CD4-positive, alpha-beta T cell (primary cell): Measurements from ENCODE around the gene IZUMO2. TPM values are rescaled to one million over a fixed set of nuclear protein-coding genes. Genes with fewer than 3 reads are reported as not detected.

Source experiments
- ATAC-seq: fragments of 200-7000 bp; cut with Tn5 transposase; one replicate; pipeline ENCODE4 v1.10.0; 2022; ENCODE audit warnings: mild to moderate bottlenecking; ENCODE audit not compliant: poor library complexity
- CTCF ChIA-PET: fragments of 350-600 bp; sonication (Branson Sonifier 250); formaldehyde crosslinking; loops from one replicate; lab custom pipeline; 2021; ENCODE audit warnings: antibody characterized with exemption, inconsistent platforms; lab: Charles Lee
- POLR2A ChIA-PET: fragments of 350-600 bp; sonication (Branson Sonifier 250); formaldehyde crosslinking; loops from one replicate; lab custom pipeline; 2021; ENCODE audit warnings: antibody characterized with exemption, inconsistent platforms; lab: Charles Lee
- DNase-seq, 14 experiments: peaks; one replicate each; pipeline ENCODE4 v3.0.0-alpha.2; 2013 to 2020; ENCODE audit warnings: mixed read lengths in 2 of 14
- H3K27ac ChIP-seq, 2 donors: one replicate each; pipeline versions ENCODE4 v1.5.1 to v1.7.0; 2013; ENCODE audit warnings: low read length in 2 of 2, low read depth in 1 of 2, mild to moderate bottlenecking in 1 of 2
- H3K27me3 ChIP-seq, 2 experiments: 1 replicate in 1 of 2; 2 replicates in 1 of 2; pipeline versions ENCODE4 v1.6.1 to v1.7.0; 2013; ENCODE audit warnings: low read length in 2 of 2, control low read depth in 1 of 2, mild to moderate bottlenecking in 1 of 2, moderate library complexity in 1 of 2; ENCODE audit not compliant: insufficient read depth in 2 of 2, control insufficient read depth in 1 of 2
- H3K36me3 ChIP-seq: one replicate; pipeline ENCODE4 v1.6.1; 2013; ENCODE audit warnings: low read length, control low read depth; ENCODE audit not compliant: insufficient read depth
- H3K4me1 ChIP-seq: one replicate; pipeline ENCODE4 v1.6.1; 2013; ENCODE audit warnings: low read length, control low read depth; ENCODE audit not compliant: insufficient read depth
- H3K4me3 ChIP-seq: one replicate; pipeline ENCODE4 v1.5.1; 2013; ENCODE audit warnings: mild to moderate bottlenecking, low read length, moderate library complexity
- H3K9me3 ChIP-seq, 2 experiments: 1 replicate in 1 of 2; 2 replicates in 1 of 2; pipeline versions ENCODE4 v1.6.1 to v1.7.0; 2013; ENCODE audit warnings: low read length in 2 of 2, mild to moderate bottlenecking in 2 of 2, control low read depth in 1 of 2, moderate library complexity in 1 of 2; ENCODE audit not compliant: control insufficient read depth in 1 of 2, insufficient read depth in 1 of 2
- H3K27ac Mint-ChIP-seq: one replicate; pipeline ENCODE4 v1.8.0; 2020; ENCODE audit warnings: mixed read lengths
- H3K27me3 Mint-ChIP-seq: one replicate; pipeline ENCODE4 v1.8.0; 2021; ENCODE audit warnings: mixed read lengths
- H3K36me3 Mint-ChIP-seq: one replicate; pipeline ENCODE4 v1.8.0; 2021; ENCODE audit warnings: low read depth, mixed read lengths
- H3K4me1 Mint-ChIP-seq: one replicate; pipeline ENCODE4 v1.8.0; 2021; ENCODE audit warnings: low read depth, mixed read lengths
- H3K4me3 Mint-ChIP-seq: one replicate; pipeline ENCODE4 v1.8.0; 2020; ENCODE audit warnings: mild to moderate bottlenecking, mixed read lengths
- H3K9me3 Mint-ChIP-seq: one replicate; pipeline ENCODE4 v1.8.0; 2020; ENCODE audit warnings: mixed read lengths
- intact Hi-C, 2 experiments: fragments of 100-400 bp; cut with DNase I in 1 of 2; cut with micrococcal nuclease in 1 of 2; formaldehyde crosslinking; loops; one replicate each; pipeline versions ENCODE4 v1.15.1 to v1.9.0; 2023 to 2025; cut with DNase I, micrococcal nuclease
- total RNA-seq, 174 experiments: library from RNA in 2 of 174; stranded (reverse) in 2 of 174; gene quantifications; one replicate each; pipeline ENCODE4 v1.2.3 and lab custom pipeline; 2021 to 2026
- TF ChIP-seq, protein P1 (sequence below): fragments of 200-600 bp; IDR thresholded peaks from one replicate; pipeline ENCODE4 v1.8.0; 2022; ENCODE audit warnings: antibody characterized with exemption, mild to moderate bottlenecking

Gene IZUMO2
- total RNA-seq, 2 experiments from 2014 or later: not detected

DNA sequence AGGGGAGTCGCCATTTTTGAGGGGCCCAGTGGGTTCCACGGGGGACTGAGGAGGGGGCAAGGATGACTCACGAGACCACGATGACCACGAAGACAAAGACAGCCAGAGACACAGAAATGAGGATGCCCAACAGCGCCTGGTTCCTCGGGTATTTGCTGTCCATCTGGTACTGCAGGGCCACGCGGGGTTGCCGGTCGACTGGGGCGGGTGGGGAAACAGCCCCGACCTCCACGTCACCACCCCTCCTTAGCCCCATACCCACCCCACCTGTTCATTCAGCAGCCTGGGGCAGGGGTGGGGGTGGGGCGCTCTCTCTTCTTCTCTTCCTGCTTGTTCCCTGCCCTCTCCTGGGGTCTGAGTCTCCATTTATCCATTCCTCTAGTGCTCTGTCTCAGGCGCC, 8.6 kb downstream of the IZUMO2 start:
- Mint-ChIP-seq H3K4me3 (no peak overlapping the region), H3K27me3 (peaks cover 46% of the 10 kb centered on the region), H3K36me3 (no peaks in the 10 kb centered on the region), H3K9me3 (peaks cover 3% of the 10 kb centered on the region), H3K27ac (no peak overlapping the region), H3K4me1 (no peaks in the 10 kb centered on the region)
- CTCF ChIA-PET: no interaction called here
- intact Hi-C loops: no loop called here
- ATAC-seq (no peak), DNase-seq (no peak)
- TF ChIP-seq, protein P1, sequence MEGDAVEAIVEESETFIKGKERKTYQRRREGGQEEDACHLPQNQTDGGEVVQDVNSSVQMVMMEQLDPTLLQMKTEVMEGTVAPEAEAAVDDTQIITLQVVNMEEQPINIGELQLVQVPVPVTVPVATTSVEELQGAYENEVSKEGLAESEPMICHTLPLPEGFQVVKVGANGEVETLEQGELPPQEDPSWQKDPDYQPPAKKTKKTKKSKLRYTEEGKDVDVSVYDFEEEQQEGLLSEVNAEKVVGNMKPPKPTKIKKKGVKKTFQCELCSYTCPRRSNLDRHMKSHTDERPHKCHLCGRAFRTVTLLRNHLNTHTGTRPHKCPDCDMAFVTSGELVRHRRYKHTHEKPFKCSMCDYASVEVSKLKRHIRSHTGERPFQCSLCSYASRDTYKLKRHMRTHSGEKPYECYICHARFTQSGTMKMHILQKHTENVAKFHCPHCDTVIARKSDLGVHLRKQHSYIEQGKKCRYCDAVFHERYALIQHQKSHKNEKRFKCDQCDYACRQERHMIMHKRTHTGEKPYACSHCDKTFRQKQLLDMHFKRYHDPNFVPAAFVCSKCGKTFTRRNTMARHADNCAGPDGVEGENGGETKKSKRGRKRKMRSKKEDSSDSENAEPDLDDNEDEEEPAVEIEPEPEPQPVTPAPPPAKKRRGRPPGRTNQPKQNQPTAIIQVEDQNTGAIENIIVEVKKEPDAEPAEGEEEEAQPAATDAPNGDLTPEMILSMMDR: no peak
- no peak overlapping the region for H3K27ac ChIP-seq
- H3K27me3 ChIP-seq: peaks cover 12% of the 10 kb centered on the region in 2 experiments
- no peaks in the 10 kb centered on the region for H3K36me3 ChIP-seq
- peaks cover 0 to 11% of the 10 kb centered on the region in 2 experiments for H3K9me3 ChIP-seq
- no peak overlapping the region for H3K4me3 ChIP-seq
- POLR2A ChIA-PET: no interaction called here
- no peaks in the 10 kb centered on the region for H3K4me1 ChIP-seq

DNA sequence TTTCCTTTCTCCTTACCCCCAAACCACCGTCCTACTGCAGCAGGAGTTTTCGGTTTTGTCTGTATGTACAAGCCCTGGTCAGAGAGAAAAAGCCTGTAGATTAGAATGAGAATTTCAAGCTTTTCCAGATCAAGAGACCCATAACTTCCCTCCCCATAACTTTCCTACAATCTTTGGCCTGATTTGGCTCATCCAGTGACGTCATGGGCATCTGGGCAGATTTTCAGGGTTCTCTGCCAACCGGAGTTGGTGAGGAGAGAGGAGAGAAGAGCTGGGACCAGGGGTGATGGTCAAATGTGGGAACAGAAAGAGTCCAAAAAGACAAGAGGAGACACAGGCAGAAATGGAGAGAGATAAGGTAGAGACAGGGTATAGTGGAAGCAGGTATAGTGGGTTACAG, 10.5 kb downstream of the IZUMO2 start:
- no peak overlapping the region for H3K4me3 ChIP-seq
- Mint-ChIP-seq H3K27ac (no peak overlapping the region), H3K27me3 (peaks cover 59% of the 10 kb centered on the region), H3K4me3 (no peak overlapping the region), H3K9me3 (peaks cover 2% of the 10 kb centered on the region), H3K36me3 (no peaks in the 10 kb centered on the region), H3K4me1 (peaks cover 8% of the 10 kb centered on the region)
- ATAC-seq (no peak), DNase-seq (no peak)
- TF ChIP-seq, protein P1: no peak
- H3K27me3 ChIP-seq: peaks cover 10 to 12% of the 10 kb centered on the region in 2 experiments
- peaks cover 0 to 7% of the 10 kb centered on the region in 2 experiments for H3K9me3 ChIP-seq
- H3K36me3 ChIP-seq: no peaks in the 10 kb centered on the region
- H3K27ac ChIP-seq: no peak overlapping the region
- intact Hi-C loops: no loop called here
- peaks cover 9% of the 10 kb centered on the region for H3K4me1 ChIP-seq
- POLR2A ChIA-PET: no interaction called here
- CTCF ChIA-PET: no interaction called here

DNA sequence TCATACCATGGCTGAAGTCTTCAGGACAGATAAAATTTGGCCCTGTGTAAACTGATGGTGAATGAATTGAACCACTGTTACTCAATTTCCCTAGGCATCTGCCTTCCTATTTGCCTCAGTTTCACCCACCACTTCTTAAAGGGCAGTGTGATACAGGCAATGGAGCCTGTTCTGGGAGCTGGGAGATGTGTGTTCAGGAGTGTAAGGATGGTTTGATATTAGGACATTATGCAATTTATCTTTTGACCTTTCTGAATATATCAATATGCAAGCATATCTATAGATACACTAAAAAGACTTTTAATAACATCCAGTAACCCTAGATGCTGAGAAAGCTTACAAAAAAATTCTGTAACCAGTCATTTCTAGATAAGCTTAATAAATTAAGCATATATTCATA, 14.6 kb downstream of the IZUMO2 start:
- no peak for DNase-seq
- Histone ChIP-seq H3K27me3 (peaks cover 10 to 12% of the 10 kb centered on the region in 2 experiments), H3K36me3 (no peaks in the 10 kb centered on the region), H3K27ac (no peak overlapping the region), H3K9me3 (peaks cover 0 to 9% of the 10 kb centered on the region in 2 experiments), H3K4me3 (peak overlapping the region; percentile 80), H3K4me1 (peaks cover 17% of the 10 kb centered on the region)
- Mint-ChIP-seq H3K36me3 (no peaks in the 10 kb centered on the region), H3K27me3 (peaks cover 42% of the 10 kb centered on the region), H3K27ac (no peak overlapping the region), H3K4me1 (peaks cover 12% of the 10 kb centered on the region), H3K9me3 (peaks cover 2% of the 10 kb centered on the region), H3K4me3 (peak overlapping the region; percentile 87)
- CTCF ChIA-PET: interaction anchor here (0.5 to 1.5 kb wide), 2 partner anchors 13 to 59 kb away, joined by 3 to 4 read pairs; no protein-coding TSS in a partner anchor
- intact Hi-C loops: no loop called here
- TF ChIP-seq, protein P1: no peak
- POLR2A ChIA-PET: no interaction called here
- ATAC-seq: no peak
